WTC11 (cell line): ENCODE results near the gene DISP3. TPM values are rescaled to one million over a fixed set of nuclear protein-coding genes. Genes with fewer than 3 reads are reported as not detected.

Experiments
- ATAC-seq: fragments of 200-7000 bp; cut with Tn5 transposase; 2 replicates; pipeline ENCODE4 v1.10.0; 2021; ENCODE audit warnings: mild to moderate bottlenecking, moderate library complexity
- CTCF ChIA-PET: fragments of 300-600 bp; sonication (Branson Sonifier 250); formaldehyde crosslinking; loops from one replicate; lab custom pipeline; 2021; ENCODE audit warnings: antibody characterized with exemption; lab: Charles Lee
- POLR2A ChIA-PET: fragments of 350-600 bp; sonication (Branson Sonifier 250); formaldehyde crosslinking; loops from one replicate; lab custom pipeline; 2021; ENCODE audit warnings: antibody characterized with exemption; lab: Charles Lee
- DNase-seq: peaks from one replicate; pipeline ENCODE4 v3.0.0; 2021; ENCODE audit warnings: low spot score
- H3K27ac Mint-ChIP-seq: 2 replicates; pipeline ENCODE4 v1.8.0; 2021; ENCODE audit warnings: mixed read lengths
- H3K27me3 Mint-ChIP-seq: 2 replicates; pipeline ENCODE4 v1.8.0; 2021; ENCODE audit warnings: low read depth, mild to moderate bottlenecking, moderate library complexity, mixed read lengths
- H3K36me3 Mint-ChIP-seq: 2 replicates; pipeline ENCODE4 v1.8.0; 2021; ENCODE audit warnings: mixed read lengths
- H3K4me1 Mint-ChIP-seq: 2 replicates; pipeline ENCODE4 v1.8.0; 2022; ENCODE audit warnings: mixed read lengths
- H3K4me3 Mint-ChIP-seq: 2 replicates; pipeline ENCODE4 v1.8.0; 2021; ENCODE audit warnings: mild to moderate bottlenecking, moderate library complexity, mixed read lengths
- H3K9me3 Mint-ChIP-seq: 2 replicates; pipeline ENCODE4 v1.8.0; 2021; ENCODE audit warnings: mixed read lengths
- CREB1 ChIP-seq: sonication (generic); formaldehyde crosslinking; IDR thresholded peaks from 2 replicates; pipeline ENCODE4 v1.8.0; 2023; ENCODE audit warnings: mild to moderate bottlenecking, missing genetic modification reagents
- CREM ChIP-seq: sonication (generic); formaldehyde crosslinking; IDR thresholded peaks from 2 replicates; pipeline ENCODE4 v1.8.1; 2022; ENCODE audit warnings: mild to moderate bottlenecking, missing genetic modification reagents, moderate library complexity
- ETV6 ChIP-seq: sonication (generic); formaldehyde crosslinking; IDR thresholded peaks from 2 replicates; pipeline ENCODE4 v1.8.1; 2022; ENCODE audit warnings: mild to moderate bottlenecking, missing genetic modification reagents
- HMGXB4 ChIP-seq: sonication (generic); formaldehyde crosslinking; IDR thresholded peaks from 2 replicates; pipeline ENCODE4 v1.8.1; 2023; ENCODE audit warnings: mild to moderate bottlenecking, moderate library complexity, missing genetic modification reagents
- IRF1 ChIP-seq: sonication (generic); formaldehyde crosslinking; IDR thresholded peaks from 2 replicates; pipeline ENCODE4 v1.8.0; 2023; ENCODE audit warnings: missing genetic modification reagents
- IRF2 ChIP-seq: sonication (generic); formaldehyde crosslinking; IDR thresholded peaks from 2 replicates; pipeline ENCODE4 v1.8.0; 2022; ENCODE audit warnings: low read depth, missing genetic modification reagents, borderline replicate concordance
- MXD4 ChIP-seq: fragments of 250-450 bp; sonication (Bioruptor Pico); IDR thresholded peaks from 2 replicates; pipeline ENCODE4 v1.8.0; 2021; ENCODE audit warnings: mild to moderate bottlenecking, moderate library complexity, borderline replicate concordance
- NR3C1 ChIP-seq: sonication (generic); formaldehyde crosslinking; conservative IDR thresholded peaks from 2 replicates; pipeline ENCODE4 v1.8.1; 2023; ENCODE audit warnings: low read depth, mild to moderate bottlenecking, missing genetic modification reagents
- SMAD3 ChIP-seq: sonication (generic); formaldehyde crosslinking; IDR thresholded peaks from 2 replicates; pipeline ENCODE4 v1.8.0; 2022; ENCODE audit warnings: missing genetic modification reagents, mild to moderate bottlenecking, borderline replicate concordance
- SMAD4 ChIP-seq: sonication (generic); formaldehyde crosslinking; IDR thresholded peaks from 2 replicates; pipeline ENCODE4 v1.8.0; 2022; ENCODE audit warnings: mild to moderate bottlenecking, missing genetic modification reagents
- ZNF138 ChIP-seq: sonication (generic); formaldehyde crosslinking; conservative IDR thresholded peaks from 2 replicates; pipeline ENCODE4 v1.8.1; 2022; ENCODE audit warnings: mild to moderate bottlenecking, moderate library complexity, missing genetic modification reagents
- ZNF317 ChIP-seq: sonication (generic); formaldehyde crosslinking; IDR thresholded peaks from 2 replicates; pipeline ENCODE4 v1.8.1; 2023; ENCODE audit warnings: low read depth, mild to moderate bottlenecking, moderate library complexity, missing genetic modification reagents, borderline replicate concordance
- ZNF396 ChIP-seq: fragments of 250-450 bp; sonication (Bioruptor Pico); IDR thresholded peaks from 2 replicates; pipeline ENCODE4 v1.8.0; 2021; ENCODE audit warnings: mild to moderate bottlenecking, moderate library complexity, borderline replicate concordance
- total RNA-seq: library from RNA; stranded (reverse); gene quantifications from 3 replicates; pipeline ENCODE4 v1.2.3, GENCODE V29; 2021
- TF ChIP-seq, protein P1 (sequence below): sonication (generic); formaldehyde crosslinking; conservative IDR thresholded peaks from 2 replicates; pipeline ENCODE4 v1.8.1; 2023; ENCODE audit warnings: mild to moderate bottlenecking, low read depth, missing genetic modification reagents, moderate library complexity
- TF ChIP-seq, protein P2 (sequence below): sonication (generic); formaldehyde crosslinking; IDR thresholded peaks from 2 replicates; pipeline ENCODE4 v1.8.0; 2022; ENCODE audit warnings: mild to moderate bottlenecking, missing genetic modification reagents
- TF ChIP-seq, protein P3 (sequence below): sonication (generic); formaldehyde crosslinking; IDR thresholded peaks from 2 replicates; pipeline ENCODE4 v1.8.1; 2023; ENCODE audit warnings: mild to moderate bottlenecking, missing genetic modification reagents, moderate library complexity
- TF ChIP-seq, protein P4 (sequence below): fragments of 250-450 bp; sonication (Bioruptor Pico); IDR thresholded peaks from 2 replicates; pipeline ENCODE4 v1.9.0; 2021; ENCODE audit warnings: mild to moderate bottlenecking

DISP3 gene
- total RNA-seq, 1 experiment from 2014 or later: 6.0 TPM

GRCh38 chr1:11560061-11560460 is 81.1 kb downstream of the DISP3 start:
- no peak for ATAC-seq
- POLR2A ChIA-PET: no interaction called here
- Mint-ChIP-seq H3K27me3 (peaks cover 3% of the 10 kb centered on the region; the same call in 1 of the 2 replicates), H3K4me1 (peaks cover 26% of the 10 kb centered on the region), H3K4me3 (no peak overlapping the region), H3K9me3 (no peaks in the 10 kb centered on the region)
- TF ChIP-seq MXD4 (CRISPR knock-in tag) (no peak), CREB1 (CRISPR knock-in tag) (no peak), ZNF317 (CRISPR knock-in tag) (no peak), ETV6 (CRISPR knock-in tag) (no peak), HMGXB4 (CRISPR knock-in tag) (no peak), SMAD4 (CRISPR knock-in tag) (no peak), SMAD3 (CRISPR knock-in tag) (no peak), CREM (CRISPR knock-in tag) (no peak), NR3C1 (CRISPR knock-in tag) (no peak), ZNF396 (CRISPR knock-in tag) (no peak), ZNF138 (CRISPR knock-in tag) (no peak), IRF1 (no peak), IRF2 (CRISPR knock-in tag) (no peak)
- TF ChIP-seq, protein P1, sequence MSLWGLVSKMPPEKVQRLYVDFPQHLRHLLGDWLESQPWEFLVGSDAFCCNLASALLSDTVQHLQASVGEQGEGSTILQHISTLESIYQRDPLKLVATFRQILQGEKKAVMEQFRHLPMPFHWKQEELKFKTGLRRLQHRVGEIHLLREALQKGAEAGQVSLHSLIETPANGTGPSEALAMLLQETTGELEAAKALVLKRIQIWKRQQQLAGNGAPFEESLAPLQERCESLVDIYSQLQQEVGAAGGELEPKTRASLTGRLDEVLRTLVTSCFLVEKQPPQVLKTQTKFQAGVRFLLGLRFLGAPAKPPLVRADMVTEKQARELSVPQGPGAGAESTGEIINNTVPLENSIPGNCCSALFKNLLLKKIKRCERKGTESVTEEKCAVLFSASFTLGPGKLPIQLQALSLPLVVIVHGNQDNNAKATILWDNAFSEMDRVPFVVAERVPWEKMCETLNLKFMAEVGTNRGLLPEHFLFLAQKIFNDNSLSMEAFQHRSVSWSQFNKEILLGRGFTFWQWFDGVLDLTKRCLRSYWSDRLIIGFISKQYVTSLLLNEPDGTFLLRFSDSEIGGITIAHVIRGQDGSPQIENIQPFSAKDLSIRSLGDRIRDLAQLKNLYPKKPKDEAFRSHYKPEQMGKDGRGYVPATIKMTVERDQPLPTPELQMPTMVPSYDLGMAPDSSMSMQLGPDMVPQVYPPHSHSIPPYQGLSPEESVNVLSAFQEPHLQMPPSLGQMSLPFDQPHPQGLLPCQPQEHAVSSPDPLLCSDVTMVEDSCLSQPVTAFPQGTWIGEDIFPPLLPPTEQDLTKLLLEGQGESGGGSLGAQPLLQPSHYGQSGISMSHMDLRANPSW: no peak
- TF ChIP-seq, protein P2, sequence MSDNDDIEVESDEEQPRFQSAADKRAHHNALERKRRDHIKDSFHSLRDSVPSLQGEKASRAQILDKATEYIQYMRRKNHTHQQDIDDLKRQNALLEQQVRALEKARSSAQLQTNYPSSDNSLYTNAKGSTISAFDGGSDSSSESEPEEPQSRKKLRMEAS: no peak
- TF ChIP-seq, protein P3, sequence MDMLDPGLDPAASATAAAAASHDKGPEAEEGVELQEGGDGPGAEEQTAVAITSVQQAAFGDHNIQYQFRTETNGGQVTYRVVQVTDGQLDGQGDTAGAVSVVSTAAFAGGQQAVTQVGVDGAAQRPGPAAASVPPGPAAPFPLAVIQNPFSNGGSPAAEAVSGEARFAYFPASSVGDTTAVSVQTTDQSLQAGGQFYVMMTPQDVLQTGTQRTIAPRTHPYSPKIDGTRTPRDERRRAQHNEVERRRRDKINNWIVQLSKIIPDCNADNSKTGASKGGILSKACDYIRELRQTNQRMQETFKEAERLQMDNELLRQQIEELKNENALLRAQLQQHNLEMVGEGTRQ (CRISPR knock-in tag): no peak
- TF ChIP-seq, protein P4, sequence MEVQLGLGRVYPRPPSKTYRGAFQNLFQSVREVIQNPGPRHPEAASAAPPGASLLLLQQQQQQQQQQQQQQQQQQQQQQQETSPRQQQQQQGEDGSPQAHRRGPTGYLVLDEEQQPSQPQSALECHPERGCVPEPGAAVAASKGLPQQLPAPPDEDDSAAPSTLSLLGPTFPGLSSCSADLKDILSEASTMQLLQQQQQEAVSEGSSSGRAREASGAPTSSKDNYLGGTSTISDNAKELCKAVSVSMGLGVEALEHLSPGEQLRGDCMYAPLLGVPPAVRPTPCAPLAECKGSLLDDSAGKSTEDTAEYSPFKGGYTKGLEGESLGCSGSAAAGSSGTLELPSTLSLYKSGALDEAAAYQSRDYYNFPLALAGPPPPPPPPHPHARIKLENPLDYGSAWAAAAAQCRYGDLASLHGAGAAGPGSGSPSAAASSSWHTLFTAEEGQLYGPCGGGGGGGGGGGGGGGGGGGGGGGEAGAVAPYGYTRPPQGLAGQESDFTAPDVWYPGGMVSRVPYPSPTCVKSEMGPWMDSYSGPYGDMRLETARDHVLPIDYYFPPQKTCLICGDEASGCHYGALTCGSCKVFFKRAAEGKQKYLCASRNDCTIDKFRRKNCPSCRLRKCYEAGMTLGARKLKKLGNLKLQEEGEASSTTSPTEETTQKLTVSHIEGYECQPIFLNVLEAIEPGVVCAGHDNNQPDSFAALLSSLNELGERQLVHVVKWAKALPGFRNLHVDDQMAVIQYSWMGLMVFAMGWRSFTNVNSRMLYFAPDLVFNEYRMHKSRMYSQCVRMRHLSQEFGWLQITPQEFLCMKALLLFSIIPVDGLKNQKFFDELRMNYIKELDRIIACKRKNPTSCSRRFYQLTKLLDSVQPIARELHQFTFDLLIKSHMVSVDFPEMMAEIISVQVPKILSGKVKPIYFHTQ (CRISPR knock-in tag): no peak
- TF ChIP-seq, all 79 proteins: peak for 0
- DNase-seq: no peak
- Mint-ChIP-seq H3K36me3 (no peaks in the 10 kb centered on the region), H3K27ac (no peak overlapping the region)
- CTCF ChIA-PET: interaction anchor here (0.8 to 2.5 kb wide), 3 partner anchors 9 to 523 kb away, joined by 4 to 17 read pairs (median 5); no protein-coding TSS in a partner anchor
